Myocyte (in vitro differentiated cells): ENCODE results near the gene HDAC3. TPM values are rescaled to one million over a fixed set of nuclear protein-coding genes. Genes with fewer than 3 reads are reported as not detected.

ENCODE experiments used
- DNase-seq: peaks from one replicate; pipeline ENCODE4 v3.0.0-alpha.2; 2012; ENCODE audit warnings: low read depth
- polyA plus RNA-seq: library from polyadenylated mRNA; unstranded; fragments of >200 nt; gene quantifications from one replicate; pipeline ENCODE4 v1.2.1, GENCODE V29; 2012; ENCODE audit warnings: missing spikeins
- total RNA-seq: library from RNA; depleted of rRNA; stranded (reverse); fragments of >200 nt; gene quantifications from 2 replicates; pipeline ENCODE4 v1.2.3, GENCODE V29; 2014

The HDAC3 gene
- total RNA-seq: 38.5 and 40.0 TPM in 2 replicates
- 61.5 TPM for polyA plus RNA-seq

- DNase-seq: peak; percentile 92
These were observed at the start of gene HDAC3, which contains the start of gene RELL2 for GRCh38 chr5:141636413-141637122. Gene HDAC3, minus strand, starts transcription at chr5:141636849. Its CDS starts 59 bp downstream, at chr5:141636790. Gene RELL2, plus strand, starts transcription at chr5:141636997. Its CDS starts 1,229 bp downstream, at chr5:141638226.

GRCh38 chr5:141685591-141685990 lies 48.9 kb upstream of the HDAC3 start:
- no peak for DNase-seq

DNA sequence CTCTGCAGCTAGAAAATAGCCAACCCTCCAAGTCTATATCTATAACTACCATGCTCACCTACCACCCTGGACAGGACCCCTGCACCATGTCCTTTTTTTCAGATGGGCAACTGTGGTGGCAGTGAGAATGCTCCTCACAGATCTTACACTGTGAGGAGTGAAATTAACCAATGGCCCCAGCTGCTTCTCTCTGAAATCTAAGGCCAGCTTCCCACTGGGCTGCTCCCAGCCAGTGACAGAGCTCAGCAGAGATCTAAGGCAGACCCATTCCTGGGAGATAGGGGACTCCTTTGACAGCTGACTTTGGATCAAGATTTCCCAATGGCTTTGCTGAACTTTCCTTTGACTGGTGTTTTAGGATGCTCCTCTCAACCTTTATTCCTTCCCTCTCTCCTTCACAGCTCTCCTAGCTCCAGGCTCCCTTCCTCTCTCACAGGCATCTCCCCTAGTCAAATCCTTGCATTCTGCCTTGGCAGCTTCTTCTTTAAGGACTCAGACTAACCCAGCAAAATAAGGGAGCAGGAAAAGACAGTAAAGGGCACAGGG lies 47.0 kb upstream of the HDAC3 start:
- no peak for DNase-seq

DNA sequence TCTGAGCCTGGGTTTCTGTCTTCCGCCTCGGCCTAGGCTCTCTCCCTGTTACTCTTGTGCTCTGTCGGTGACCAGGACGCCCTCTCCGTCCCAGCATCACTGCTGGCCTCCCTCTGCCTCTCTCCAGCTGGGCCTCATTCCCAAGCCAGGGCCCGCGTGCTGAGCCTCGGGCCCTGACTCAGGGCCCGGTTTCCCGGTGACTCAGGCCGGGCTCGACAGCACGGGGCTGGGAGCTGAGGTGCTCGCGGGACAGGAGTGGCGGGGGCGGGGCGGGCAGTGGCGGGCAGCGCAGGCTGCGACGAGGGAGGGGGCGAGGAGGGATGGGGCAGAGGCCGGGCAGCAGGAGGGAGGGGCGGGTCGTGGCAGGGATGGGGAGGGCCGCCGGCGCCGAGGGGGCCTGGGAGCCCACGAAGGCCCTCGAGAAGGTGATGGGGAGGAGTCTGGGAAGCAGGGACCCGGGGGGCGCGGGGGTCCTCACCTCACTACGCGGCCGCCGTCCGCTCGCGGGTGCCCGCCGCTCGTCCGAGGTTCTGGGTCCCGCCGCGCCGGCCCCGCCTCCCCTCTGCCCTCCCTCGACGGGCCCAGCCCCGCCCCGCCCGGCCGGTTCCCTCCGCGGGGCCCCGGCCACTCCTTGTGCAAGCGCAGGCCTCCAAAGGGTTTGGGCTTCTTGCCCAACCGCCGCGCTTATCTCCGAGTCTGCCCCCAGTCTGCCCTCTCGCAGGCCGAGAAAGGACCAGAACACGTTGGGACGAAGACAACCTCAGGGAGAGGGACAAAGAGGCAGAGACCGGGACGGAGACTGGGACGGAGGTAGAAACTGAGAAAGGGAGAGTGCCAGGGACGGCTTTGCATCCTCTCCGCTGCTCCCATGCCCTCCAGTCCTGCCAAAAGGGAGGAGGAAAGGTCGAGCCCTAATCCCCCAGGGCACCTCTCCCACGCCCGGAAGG lies 45.3 kb upstream of the HDAC3 start, which contains the start of gene ARAP3:
ARAP3 (minus strand) TSS at position 536 of the 947 bp plus-strand sequence. CDS start 1,744 bp downstream, outside the sequence.
- peak; percentile 47 for DNase-seq

GRCh38 chr5:141681295-141681694 lies 44.6 kb upstream of the HDAC3 start:
- no peak for DNase-seq

GRCh38 chr5:141680751-141681201 lies 44.1 kb upstream of the HDAC3 start:
- no peak for DNase-seq

DNA sequence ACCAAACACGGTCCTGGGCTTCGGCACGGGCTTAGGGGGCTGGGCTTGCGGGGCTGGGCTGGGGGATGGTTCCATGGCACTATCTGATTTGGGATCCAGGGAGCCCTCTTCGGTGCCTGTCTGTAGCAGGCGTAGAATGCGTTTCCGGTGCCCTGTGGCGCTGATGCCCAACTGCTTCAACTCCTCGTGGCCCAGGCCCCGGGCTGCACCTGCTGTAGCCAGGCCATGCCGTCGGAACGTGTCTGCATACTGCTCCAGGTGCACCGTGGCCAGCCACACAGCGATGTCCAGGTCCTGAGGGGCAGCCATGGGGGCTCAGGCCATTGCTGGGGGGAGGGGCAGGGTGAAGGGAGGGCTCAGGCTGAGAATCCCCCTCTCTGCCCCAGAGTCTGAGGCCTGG lies 43.5 kb upstream of the HDAC3 start:
- DNase-seq: no peak

GRCh38 chr5:141677415-141677814 lies 40.8 kb upstream of the HDAC3 start:
- no peak for DNase-seq

DNA sequence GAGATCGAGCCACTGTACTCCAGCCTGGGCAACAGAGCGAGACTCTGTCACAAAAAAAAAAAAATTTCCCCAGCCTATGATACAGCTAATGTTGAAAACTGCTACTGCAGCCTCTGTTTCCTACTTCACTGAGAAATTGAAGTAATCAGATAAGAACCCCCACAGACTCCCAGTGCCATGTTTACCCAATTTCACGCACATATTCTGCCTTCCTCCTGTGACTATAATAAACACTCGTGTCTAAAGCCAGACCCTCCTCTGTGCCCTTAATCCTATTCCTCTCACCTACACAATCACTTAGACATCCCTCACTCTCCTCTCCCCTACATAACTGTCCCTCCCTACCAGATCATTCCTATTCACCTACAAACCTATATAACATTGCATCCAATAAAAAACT lies 39.0 kb upstream of the HDAC3 start:
- no peak for DNase-seq

GRCh38 chr5:141674747-141675146 lies 38.1 kb upstream of the HDAC3 start:
- no peak for DNase-seq

- DNase-seq: no peak
These were observed 36.5 kb upstream of the HDAC3 start for GRCh38 chr5:141672841-141673813.

- no peak for DNase-seq
These were observed 35.6 kb upstream of the HDAC3 start for GRCh38 chr5:141672071-141672840.

- no peak for DNase-seq
These were observed 32.9 kb upstream of the HDAC3 start for GRCh38 chr5:141669520-141669919.

DNA sequence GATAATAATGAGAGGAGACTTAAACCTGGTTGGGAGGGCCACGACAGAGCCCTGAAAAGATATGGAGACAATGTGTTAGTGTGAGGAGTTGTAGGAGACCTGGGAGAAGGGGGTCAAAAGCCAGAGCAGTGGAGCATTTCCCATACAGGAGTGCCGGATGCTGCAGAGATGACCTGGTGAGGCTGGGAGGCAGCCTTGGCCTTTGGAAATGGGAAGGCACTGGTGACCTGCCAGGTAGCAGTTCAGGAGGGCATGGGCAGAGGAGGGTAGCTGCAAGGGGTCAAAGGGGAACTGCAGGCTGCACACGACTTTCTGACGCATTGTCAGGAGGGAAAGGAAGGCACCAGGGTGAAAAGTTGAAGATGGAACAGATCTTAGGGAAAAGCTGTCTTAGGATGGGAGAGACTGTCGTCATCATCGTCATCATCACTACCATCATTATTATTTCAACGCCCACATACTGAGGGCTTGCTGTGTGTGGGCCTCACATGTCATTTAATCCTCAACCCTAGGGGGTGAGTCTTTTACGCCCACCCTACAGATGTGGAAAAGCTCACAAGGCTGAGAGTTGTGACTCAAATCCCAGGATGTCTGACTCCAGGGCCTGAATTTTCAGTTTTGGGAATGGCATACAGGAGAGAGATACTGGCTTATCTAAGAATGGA lies 32.1 kb upstream of the HDAC3 start:
- DNase-seq: no peak

DNA sequence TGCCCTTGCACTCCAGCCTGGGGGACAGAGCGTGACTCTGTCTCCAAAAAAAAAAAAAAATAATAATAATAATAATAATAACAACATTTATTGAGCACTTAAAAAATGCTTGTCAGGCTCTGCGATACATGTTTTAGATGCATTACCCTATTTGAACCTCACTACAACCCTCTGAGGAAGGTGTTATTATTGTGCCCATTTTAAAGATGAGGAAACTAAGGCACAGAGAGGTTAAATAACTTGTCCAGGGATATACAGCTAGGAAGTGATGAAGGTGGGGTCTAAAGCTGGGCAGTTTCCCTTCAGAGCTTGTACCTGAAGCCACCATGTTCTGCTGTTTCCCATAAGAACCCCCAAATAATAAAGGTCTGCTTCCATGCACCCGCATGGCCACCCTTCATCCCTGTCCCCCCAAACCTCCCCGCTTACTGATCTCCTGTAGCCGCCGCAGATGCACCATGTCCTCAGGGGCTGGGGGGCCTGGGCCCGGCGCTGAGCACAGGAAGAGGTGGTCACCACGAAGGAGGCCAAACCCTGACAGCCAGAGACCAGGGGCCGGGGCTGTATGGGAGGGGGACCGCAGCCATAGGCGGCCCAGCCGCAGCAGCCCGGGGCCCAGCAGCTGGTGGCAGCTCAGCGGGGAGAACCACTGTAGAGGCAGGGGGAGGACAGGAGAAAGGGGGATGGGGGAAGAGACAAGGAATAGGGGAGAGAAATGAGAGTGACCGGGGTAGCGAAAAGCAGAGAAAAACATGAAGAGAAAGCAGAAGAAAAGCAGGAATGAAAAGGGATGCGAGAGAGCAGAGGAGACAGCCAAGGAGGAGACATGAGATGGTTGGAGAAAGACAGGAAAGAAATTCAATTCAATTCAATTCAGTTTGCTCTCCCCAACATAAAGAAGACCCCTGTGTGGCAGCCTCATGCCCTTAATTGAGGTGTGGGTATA lies 29.6 kb upstream of the HDAC3 start:
- no peak for DNase-seq

DNA sequence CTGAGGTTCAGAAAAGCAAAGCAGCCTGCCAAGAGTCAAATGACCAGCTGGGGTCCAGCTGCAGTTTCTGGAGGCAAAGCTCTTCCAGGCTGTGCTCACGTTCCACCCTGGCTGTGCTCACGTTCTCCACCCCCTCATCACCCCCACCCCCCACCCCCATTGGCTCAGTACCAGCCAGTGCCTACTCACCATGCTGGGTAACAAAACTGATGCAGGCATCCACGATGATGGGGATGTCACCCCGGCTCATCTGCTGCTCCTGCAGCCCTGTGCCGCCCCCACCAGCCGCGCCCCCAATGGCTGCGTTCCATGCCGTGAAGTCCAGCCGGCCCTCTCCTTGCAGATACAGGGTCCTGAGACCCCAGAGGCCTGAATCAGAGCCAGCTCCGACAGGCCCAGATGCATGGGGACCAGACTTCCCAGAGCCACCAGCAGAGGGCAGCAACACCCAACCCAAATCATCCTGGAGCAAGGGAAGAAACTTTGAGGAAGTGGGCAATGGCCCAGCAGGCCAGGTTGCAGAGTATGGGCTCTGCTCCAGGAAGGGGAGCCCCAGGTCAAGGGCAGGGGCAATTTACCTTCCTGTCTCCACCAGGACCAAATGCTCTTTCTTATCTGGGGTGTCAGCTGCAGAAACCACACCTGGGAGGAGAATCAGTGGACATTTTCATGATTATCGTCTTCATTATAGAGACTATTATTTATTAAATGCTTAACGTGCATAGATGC lies 28.2 kb upstream of the HDAC3 start:
- peak; percentile 67 for DNase-seq

GRCh38 chr5:141663506-141663905 lies 26.9 kb upstream of the HDAC3 start:
- no peak for DNase-seq
